NCI-H146 (cell line): ENCODE data around the gene ARPP21.
"Not testable (repeated sequence)": the region's sequence is repeated elsewhere in the genome, so short reads cannot be mapped to it uniquely, and the experiment has no call there.

Experiments
- DNase-seq: peaks from one replicate; lab custom pipeline; 2025; lab: John Stamatoyannopoulos, UW

ARPP21 gene

GRCh38 chr3:35639254-35640186 is at the start of gene ARPP21:
Gene ARPP21 (plus strand): TSS chr3:35639525. CDS start chr3:35681752, 42,227 bp downstream.
- peak; percentile 12 for DNase-seq

DNA sequence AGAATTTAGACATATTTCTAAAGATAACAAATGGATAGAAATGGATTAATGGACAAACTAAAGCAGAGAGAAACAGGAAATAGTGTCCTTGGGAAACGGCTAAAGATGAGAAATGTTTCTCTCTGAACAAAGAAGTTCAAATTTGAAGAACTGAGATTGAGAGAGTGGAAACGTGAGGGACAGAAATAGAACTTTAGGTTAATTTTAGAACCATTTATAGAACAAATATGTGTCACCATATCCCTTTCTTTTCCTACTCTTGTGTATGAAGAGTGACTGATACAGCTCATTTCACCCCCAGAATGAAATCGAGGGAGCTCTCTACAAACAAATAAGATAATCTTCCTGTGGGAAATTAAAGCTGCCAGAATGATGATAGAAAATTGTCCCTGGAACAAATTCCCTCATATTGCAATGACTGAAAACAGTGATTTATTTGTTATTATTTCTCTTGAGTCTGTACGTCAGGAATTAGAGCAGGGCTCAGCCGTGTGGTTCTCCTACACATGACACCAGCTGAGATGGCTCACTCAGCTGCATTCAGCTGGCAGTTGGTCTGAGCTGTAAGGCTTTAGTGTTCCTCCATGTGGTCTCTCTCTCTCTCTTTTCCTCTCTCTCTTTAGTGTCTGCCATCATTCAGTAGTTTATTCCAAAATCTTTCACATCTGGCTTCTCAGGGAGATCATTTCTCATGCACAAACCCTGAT is 46.6 kb upstream of the ARPP21 start:
- no peak for DNase-seq

GRCh38 chr3:35594739-35595138 is 44.6 kb upstream of the ARPP21 start:
- DNase-seq, result no peak

DNA sequence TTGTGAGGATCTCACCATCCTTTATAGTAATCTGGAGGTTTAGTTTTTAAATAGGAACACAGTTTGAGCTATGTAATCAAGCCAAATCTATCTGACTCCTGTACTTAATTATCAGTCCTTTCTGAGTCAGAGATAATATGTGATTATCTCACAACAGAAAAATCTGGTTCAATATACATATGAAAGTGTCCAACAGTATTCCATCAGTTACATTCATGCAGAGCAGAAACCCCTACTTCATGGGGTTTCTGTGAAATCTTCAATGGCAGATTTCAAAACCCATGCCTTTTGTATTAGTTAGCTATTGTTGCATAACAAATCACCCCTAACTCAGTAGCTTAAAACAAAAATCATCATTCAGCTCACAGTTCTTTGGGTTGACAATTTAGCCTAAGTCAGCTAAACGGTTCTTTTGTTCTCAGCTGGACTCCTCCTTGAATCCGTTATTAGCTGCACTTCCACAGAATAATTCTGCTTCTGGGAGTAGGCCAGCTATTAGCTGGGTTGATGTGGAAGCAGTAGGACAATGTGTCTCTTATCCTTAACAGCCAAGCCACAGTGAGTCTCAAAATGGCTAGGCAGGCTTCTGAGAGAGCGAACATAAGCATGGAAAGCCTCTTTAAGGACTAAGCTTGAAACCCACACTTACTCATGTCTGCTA is 42.9 kb upstream of the ARPP21 start:
- no peak for DNase-seq

GRCh38 chr3:35597490-35597889 is 41.8 kb upstream of the ARPP21 start:
- no peak for DNase-seq

- no peak for DNase-seq
Measured at GRCh38 chr3:35598804-35599203, 40.5 kb upstream of the ARPP21 start.

DNA sequence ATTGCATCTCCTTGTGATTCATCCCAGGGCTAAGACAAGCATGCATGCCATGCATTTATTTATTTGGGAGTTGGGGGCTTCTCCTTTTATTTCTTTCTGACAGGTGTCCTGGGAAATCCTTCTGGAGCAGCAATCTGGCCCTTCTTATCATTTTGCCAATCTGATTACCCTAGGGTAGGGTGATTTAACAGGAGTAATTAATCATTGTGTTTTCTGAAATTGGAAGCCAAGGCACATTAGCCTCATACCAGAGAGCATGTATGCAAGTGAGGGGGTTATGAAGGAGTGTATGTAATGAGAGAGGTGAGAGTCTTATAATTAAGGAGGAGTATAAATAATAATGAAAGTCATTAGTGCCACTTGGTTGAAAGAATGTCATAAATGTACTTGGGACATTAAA is 37.4 kb upstream of the ARPP21 start:
- DNase-seq, result no peak

- no peak for DNase-seq
Measured at GRCh38 chr3:35602395-35602936, 36.9 kb upstream of the ARPP21 start.

DNA sequence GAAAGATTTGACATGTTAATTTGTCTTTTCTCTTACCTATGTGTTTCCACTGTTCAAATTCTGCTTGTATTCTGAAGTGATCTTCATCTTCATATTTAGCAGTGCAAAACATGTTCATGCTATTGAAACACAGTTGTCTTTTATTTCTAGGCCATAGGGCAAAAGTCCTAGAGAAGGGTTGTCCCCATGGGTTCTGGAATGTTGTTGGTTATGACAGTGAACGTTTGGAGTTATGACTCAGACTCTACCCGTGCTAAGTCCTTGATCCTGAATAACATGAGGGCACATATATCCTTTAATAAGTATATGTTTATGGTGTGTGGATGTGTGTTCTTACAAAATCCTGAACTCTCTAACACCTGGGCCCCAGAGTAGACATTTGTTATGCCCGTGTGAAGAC is 23.0 kb upstream of the ARPP21 start:
- DNase-seq, result no peak

GRCh38 chr3:35617370-35617769 is 22.0 kb upstream of the ARPP21 start:
- no peak for DNase-seq

DNA sequence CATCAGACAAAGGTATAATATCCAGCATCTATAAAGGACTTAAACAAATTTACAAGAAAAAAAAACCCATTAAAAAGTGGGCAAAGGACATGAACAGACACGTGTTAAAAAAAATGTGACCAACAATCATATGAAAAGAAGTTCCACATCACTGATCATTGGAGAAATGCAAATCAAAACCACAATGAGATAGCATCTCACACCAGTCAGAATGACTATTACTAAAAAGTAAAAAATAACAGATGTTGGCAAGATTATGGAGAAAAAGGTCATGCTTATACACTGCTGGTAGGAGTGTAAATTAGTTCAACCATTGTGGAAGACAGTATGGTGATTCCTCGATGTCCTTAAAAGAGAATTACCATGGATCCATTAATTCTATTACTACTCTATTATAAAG is 19.1 kb upstream of the ARPP21 start:
- not testable (repeated sequence) for DNase-seq

DNA sequence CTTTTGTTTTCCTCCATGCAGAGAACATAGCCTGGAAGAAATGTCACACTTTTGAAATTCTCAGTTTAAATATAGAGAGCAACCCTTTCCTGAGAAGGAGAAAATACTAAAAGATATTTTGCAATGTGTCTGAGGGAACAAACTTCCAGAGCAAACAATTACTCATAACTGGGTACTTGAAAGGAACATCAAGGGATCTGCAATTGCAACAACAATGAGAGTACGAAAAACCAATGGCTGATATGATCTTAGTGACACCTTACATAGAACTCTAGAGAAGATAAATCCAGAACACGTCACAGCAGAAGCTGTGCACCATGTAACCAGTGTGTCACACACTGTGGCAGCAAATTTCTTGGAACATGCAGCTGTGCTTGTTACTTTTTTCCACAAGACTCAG is 14.6 kb upstream of the ARPP21 start:
- no peak for DNase-seq

DNA sequence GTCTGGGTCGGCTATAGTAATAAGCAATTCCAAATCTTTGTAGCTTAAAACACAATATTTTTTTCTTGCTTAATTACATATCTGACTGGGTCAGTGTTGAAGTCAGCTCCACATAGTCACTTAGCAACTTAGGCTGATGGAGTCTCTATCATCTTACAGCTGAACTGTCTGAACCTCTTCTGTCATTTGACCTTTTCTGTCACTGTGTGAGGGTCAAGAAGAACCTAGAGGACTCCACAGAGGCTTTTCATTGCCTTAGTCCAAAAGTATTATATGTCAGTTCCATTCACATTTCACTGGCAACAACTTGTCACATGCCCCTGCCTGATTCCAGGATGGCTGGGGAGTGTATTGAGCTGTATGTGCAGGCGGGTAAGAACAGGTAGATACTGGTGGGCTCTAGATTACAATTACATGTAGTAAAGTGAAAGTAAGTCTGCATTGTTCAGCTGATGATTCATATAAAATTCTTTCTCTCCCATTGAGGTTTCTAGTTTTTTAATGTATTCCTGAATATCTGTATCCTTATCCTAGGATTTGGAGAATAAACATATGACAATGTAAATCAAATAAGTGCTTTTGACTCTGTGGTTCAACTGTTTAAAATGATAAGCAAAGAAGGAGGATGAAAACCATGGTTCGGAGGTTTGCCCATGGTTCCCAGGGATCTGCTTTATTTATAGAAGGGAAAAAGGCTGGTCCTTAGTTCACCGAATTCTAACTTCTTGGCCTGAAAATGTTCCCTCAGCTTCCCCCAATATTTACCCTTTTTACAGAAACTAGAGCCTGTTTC is 5.8 kb upstream of the ARPP21 start:
- no peak for DNase-seq

GRCh38 chr3:35635407-35635806 is 3.9 kb upstream of the ARPP21 start:
- no peak for DNase-seq

DNA sequence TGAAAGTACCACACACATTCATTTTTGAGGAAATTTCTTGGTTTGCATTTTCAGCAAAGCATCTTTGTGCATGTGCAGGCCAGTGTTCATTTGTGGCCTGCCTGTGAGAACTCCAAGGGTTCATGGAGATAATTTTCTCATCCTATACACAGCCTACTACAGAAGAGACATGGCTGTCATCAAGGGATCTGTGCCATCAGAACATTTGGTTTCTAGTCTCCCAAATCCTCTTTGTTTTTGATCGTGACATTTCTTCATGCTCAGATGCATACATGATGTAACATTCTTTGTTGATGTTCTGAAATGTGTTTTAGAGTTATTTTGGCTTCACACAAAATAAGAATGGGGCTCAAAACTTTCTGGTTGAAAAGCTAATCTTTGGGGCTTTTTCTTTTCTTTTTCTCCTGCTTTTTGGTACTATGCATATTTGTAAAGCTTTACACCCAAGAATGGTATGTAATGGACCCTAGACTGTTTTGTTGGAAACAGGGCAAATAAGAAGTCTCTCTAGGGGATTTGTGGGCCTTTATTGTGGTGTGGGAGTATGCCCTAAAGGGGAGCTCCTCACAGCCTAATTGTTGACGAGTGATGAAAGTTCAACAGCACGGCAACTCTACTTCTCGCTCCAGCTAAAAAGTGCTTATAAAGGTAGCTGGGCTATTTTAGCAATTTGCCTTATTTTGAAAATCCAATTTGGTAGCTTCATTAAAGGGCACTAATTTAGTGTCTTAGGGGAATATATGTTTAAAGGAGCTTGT is 3.2 kb upstream of the ARPP21 start:
- no peak for DNase-seq

GRCh38 chr3:35638251-35638979 is 910 bp upstream of the ARPP21 start:
- no peak for DNase-seq

GRCh38 chr3:35638980-35639253 is 408 bp upstream of the ARPP21 start:
- DNase-seq, result no peak

DNA sequence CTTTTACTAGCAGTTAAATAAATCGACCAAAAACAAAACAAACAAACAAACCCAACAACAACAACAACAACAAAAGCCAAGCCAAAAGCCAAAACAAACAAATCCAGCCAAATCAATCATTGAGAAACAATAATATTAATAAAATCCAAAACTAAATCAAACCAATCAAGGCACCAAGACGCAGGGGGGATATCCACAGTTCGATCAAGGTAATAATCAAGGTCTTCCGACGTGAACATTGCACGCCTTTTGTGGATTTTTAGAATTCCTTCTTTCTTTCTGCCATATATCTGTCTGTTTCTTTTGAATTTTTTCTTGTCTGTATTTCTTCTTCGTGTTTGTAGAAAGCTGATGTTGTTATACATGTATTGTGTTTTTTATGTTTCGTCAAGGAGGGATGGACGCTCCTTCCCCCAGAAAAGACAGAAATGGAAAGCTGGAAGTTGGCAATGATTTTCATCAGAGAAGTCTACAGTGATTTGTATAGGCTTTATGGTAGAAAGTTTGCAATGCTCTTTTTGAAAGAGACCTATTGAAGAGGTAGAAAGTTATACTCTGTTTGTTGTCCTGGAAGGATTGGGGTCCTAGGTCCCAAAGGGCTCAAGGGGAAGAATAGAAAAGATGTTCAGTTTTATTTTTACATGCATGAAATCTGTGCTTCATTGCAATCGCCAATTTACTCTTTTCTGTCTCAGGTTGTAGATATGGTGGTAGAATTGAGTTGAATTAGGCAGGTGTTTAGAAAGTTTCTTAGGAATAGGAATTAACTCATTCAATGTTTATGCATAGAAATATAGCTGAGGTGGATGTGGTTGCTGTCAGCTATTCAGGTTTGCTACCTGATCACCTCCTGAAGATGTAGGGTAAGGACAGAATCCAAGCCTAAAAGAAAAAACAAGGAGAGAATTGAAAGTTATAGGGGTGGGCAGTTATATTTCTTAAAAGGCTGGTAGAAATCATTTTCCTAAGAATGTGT is 1.2 kb downstream of the ARPP21 start:
- DNase-seq, result no peak

DNA sequence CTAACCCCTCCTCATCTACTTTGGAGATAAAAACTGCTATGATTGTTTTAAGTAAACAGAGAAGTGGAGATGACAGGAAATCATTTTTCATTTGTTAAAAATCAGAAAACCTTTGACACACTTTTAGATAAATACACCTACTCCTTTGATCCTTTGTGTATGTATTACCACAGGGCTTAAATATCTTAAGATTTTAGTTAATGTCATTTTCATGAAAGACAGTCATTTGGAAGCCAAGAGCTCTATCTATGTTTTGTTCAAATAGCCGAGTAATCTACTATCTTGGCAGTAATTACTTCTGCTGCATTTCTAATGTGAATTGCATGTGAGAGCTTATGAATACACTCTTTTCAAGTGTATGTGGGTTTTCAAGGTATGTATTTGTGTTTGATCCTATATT is 2.0 kb downstream of the ARPP21 start:
- no peak for DNase-seq
